GM12878 (cell line): ENCODE measurements around the gene NAV1. TPM values are rescaled to one million over a fixed set of nuclear protein-coding genes. Genes with fewer than 3 reads are reported as not detected.

Source experiments
- ATAC-seq: fragments of 200-7000 bp; cut with Tn5 transposase; 3 replicates; pipeline ENCODE4 v1.9.1; 2020; ENCODE audit warnings: mild to moderate bottlenecking, moderate library complexity
- BruUV-seq: library from RNA; stranded (reverse); fragments of 400-500 nt; replicated peaks from 2 replicates; lab custom pipeline; 2021; lab: Mats Ljungman, UMichigan
- CTCF ChIA-PET: fragments of 300-600 bp; sonication (Branson Sonifier 250); formaldehyde crosslinking; extraction: SDS; loops from one replicate; lab custom pipeline; 2021; ENCODE audit warnings: inconsistent platforms; lab: Yijun Ruan, JAX
- POLR2A ChIA-PET: fragments of 350-600 bp; formaldehyde crosslinking; extraction: SDS; loops from one replicate; lab custom pipeline; 2021; ENCODE audit warnings: inconsistent platforms; lab: Charles Lee
- RAD21 ChIA-PET: fragments of 300-600 bp; sonication (Branson Sonifier 250); formaldehyde crosslinking; loops from one replicate; lab custom pipeline; 2023; ENCODE audit warnings: antibody characterized with exemption; ENCODE audit not compliant: unreplicated experiment; lab: Charles Lee
- SMC1A ChIA-PET: fragments of 300-600 bp; sonication (Branson Sonifier 250); formaldehyde crosslinking; loops from one replicate; lab custom pipeline; 2023; ENCODE audit not compliant: unreplicated experiment, uncharacterized antibody; lab: Charles Lee
- DNase-seq: peaks from one replicate; pipeline ENCODE4 v3.0.0-alpha.2; 2011; ENCODE audit warnings: low read depth, low spot score
- FAIRE-seq: peaks from 3 replicates; lab custom pipeline; 2011; peaks lifted over from hg19 to GRCh38; lab: Jason Lieb, UNC
- H2AFZ ChIP-seq: 2 replicates; pipeline ENCODE4 v1.6.0; 2011; ENCODE audit warnings: low read depth, low read length, control low read depth; ENCODE audit not compliant: control insufficient read depth
- H3K27ac ChIP-seq: 2 replicates; pipeline ENCODE4 v1.5.1; 2011; ENCODE audit warnings: control low read depth; ENCODE audit not compliant: control insufficient read depth, insufficient read depth
- H3K27me3 ChIP-seq, 2 experiments: replicated peaks in 1 of 2; 2 replicates each; pipeline versions ENCODE4 v1.6.0 to v1.6.1; 2011; ENCODE audit warnings: low read length in 1 of 2; ENCODE audit not compliant: control insufficient read depth in 2 of 2, insufficient read depth in 2 of 2
- H3K36me3 ChIP-seq, 2 experiments: 2 replicates each; pipeline ENCODE4 v1.5.1; 2011; ENCODE audit warnings: low read length in 1 of 2; ENCODE audit not compliant: control insufficient read depth in 2 of 2, insufficient read depth in 2 of 2
- H3K4me1 ChIP-seq: 2 replicates; pipeline ENCODE4 v1.6.1; 2011; ENCODE audit warnings: mild to moderate bottlenecking, low read length, moderate library complexity, mixed read lengths; ENCODE audit not compliant: control insufficient read depth, insufficient read depth
- H3K4me2 ChIP-seq: 2 replicates; pipeline ENCODE4 v1.6.0; 2011; ENCODE audit warnings: control low read depth; ENCODE audit not compliant: control insufficient read depth, insufficient read depth
- H3K4me3 ChIP-seq: fragments of 200-600 bp; sonication (generic); 2 replicates; pipeline ENCODE4 v1.5.1; 2016
- H3K79me2 ChIP-seq: 2 replicates; pipeline ENCODE4 v1.6.0; 2011; ENCODE audit warnings: low read length; ENCODE audit not compliant: control insufficient read depth, insufficient read depth
- H3K9ac ChIP-seq: 2 replicates; pipeline ENCODE4 v1.8.0; 2011; ENCODE audit warnings: low read length, control low read depth, mixed read lengths; ENCODE audit not compliant: control insufficient read depth, insufficient read depth
- H3K9me3 ChIP-seq: replicated peaks from 3 replicates; pipeline ENCODE4 v1.5.1; 2011; ENCODE audit warnings: mild to moderate bottlenecking, low read length; ENCODE audit not compliant: control insufficient read depth, insufficient read depth
- H4K20me1 ChIP-seq: 2 replicates; pipeline ENCODE4 v1.6.0; 2011; ENCODE audit not compliant: control insufficient read depth, insufficient read depth
- ATF7 ChIP-seq: fragments of 450-650 bp; IDR thresholded peaks from 2 replicates; pipeline ENCODE4 v1.6.1; 2016; ENCODE audit warnings: low read depth, mild to moderate bottlenecking
- BHLHE40 ChIP-seq, 2 experiments: fragments of 450-650 bp in 1 of 2; IDR thresholded peaks; 2 replicates each; pipeline ENCODE4 v1.6.1; 2011 to 2017; ENCODE audit warnings: low read depth in 2 of 2, borderline replicate concordance in 1 of 2, improper control_type of control experiment in 1 of 2, low read length in 1 of 2, mild to moderate bottlenecking in 1 of 2
- ETV6 ChIP-seq, 2 experiments: fragments of 450-650 bp in 1 of 2; IDR thresholded peaks in 1 of 2; conservative IDR thresholded peaks in 1 of 2; 2 replicates each; pipeline ENCODE4 v1.6.1; 2014; ENCODE audit warnings: antibody characterized with exemption in 1 of 2, borderline replicate concordance in 1 of 2, low read depth in 1 of 2, mild to moderate bottlenecking in 1 of 2, moderate library complexity in 1 of 2
- GATAD2B ChIP-seq: fragments of 450-650 bp; conservative IDR thresholded peaks from 2 replicates; pipeline ENCODE4 v1.6.1; 2017; ENCODE audit warnings: low read depth, mild to moderate bottlenecking, moderate library complexity
- JUND ChIP-seq: IDR thresholded peaks from 2 replicates; pipeline ENCODE4 v1.6.1; 2012; ENCODE audit warnings: low read depth, mild to moderate bottlenecking, low read length, improper control_type of control experiment, moderate library complexity
- KLF5 ChIP-seq: fragments of 450-650 bp; IDR thresholded peaks from 2 replicates; pipeline ENCODE4 v1.6.1; 2014; ENCODE audit warnings: mild to moderate bottlenecking; ENCODE audit not compliant: partially characterized antibody
- MAX ChIP-seq: IDR thresholded peaks from 2 replicates; pipeline ENCODE4 v1.6.1; 2012; ENCODE audit warnings: low read depth, low read length, improper control_type of control experiment
- MLLT1 ChIP-seq: fragments of 450-650 bp; IDR thresholded peaks from 2 replicates; pipeline ENCODE4 v1.6.1; 2016; ENCODE audit warnings: mild to moderate bottlenecking
- NFYA ChIP-seq: IDR thresholded peaks from 2 replicates; pipeline ENCODE4 v1.6.1; 2011; ENCODE audit warnings: low read depth, mild to moderate bottlenecking, low read length, improper control_type of control experiment, borderline replicate concordance
- NR2C1 ChIP-seq: fragments of 450-650 bp; IDR thresholded peaks from 2 replicates; pipeline ENCODE4 v1.6.1; 2017; ENCODE audit warnings: antibody characterized with exemption, mild to moderate bottlenecking, moderate library complexity
- NR2C2 ChIP-seq: IDR thresholded peaks from 2 replicates; pipeline ENCODE4 v1.6.1; 2011; ENCODE audit warnings: borderline replicate concordance, low read depth; ENCODE audit not compliant: control insufficient read depth, insufficient read length
- PML ChIP-seq: IDR thresholded peaks from 2 replicates; pipeline ENCODE4 v1.6.1; 2012; ENCODE audit warnings: low read length, inconsistent platforms
- RELA ChIP-seq: fragments of 450-650 bp; IDR thresholded peaks from 2 replicates; pipeline ENCODE4 v1.8.0; 2014; ENCODE audit warnings: borderline replicate concordance; ENCODE audit not compliant: partially characterized antibody
- SIX5 ChIP-seq: IDR thresholded peaks from 2 replicates; pipeline ENCODE4 v1.6.1; 2011; ENCODE audit warnings: mild to moderate bottlenecking, low read depth, low read length, moderate library complexity; ENCODE audit not compliant: severe bottlenecking
- WRNIP1 ChIP-seq: IDR thresholded peaks from 2 replicates; pipeline ENCODE4 v1.6.1; 2011; ENCODE audit warnings: low read depth, low read length, improper control_type of control experiment, borderline replicate concordance
- ZNF384 ChIP-seq: IDR thresholded peaks from 2 replicates; pipeline ENCODE4 v1.6.1; 2012; ENCODE audit warnings: low read depth, mild to moderate bottlenecking, low read length, improper control_type of control experiment, borderline replicate concordance
- WGBS: methylation state at CpG from one replicate; pipeline ENCODE4 v1.1.6; 2016; ENCODE audit warnings: low lambda C conversion rate; ENCODE audit not compliant: insufficient replicate concordance, insufficient coverage; ENCODE audit errors: missing lambda C conversion rate; 5-methylcytosine and 5-hydroxymethylcytosine counted together
- in situ Hi-C: fragments of 300-500 bp; cut with MboI; formaldehyde crosslinking; loops from 9 replicates; pipeline ENCODE4 v1.14.3; 2018; ENCODE audit warnings: mixed read lengths
- intact Hi-C: fragments of 100-400 bp; cut with micrococcal nuclease; formaldehyde crosslinking; loops from one replicate; pipeline ENCODE4 v1.14.2; 2022; ENCODE audit not compliant: unreplicated experiment
- polyA plus RNA-seq, 11 experiments: library from polyadenylated mRNA; depleted of rRNA in 4 of 11; unstranded in 6 of 11; stranded (reverse) in 5 of 11; fragments of >200 nt; fragmentation: Nextera tagmentation in 4 of 11; fragmentation: Illumina TruSeq in 1 of 11; extraction: Ambion mirVana in 4 of 11; extraction: Trizol in 1 of 11; gene quantifications; 1 replicate in 1 of 11; 2 replicates in 10 of 11; pipeline versions ENCODE4 v1.2.1 to v1.2.3, GENCODE V29; 2011 to 2016; ENCODE audit warnings: inconsistent platforms in 2 of 11, missing spikeins in 2 of 11, low read depth in 1 of 11
- total RNA-seq, 4 experiments: library from RNA; depleted of rRNA in 3 of 4; stranded (reverse); fragments of >200 nt in 3 of 4; fragmentation: Illumina TruSeq in 1 of 4; extraction: Trizol in 1 of 4; gene quantifications; 2 replicates each; pipeline versions ENCODE4 v1.2.1 to v1.2.3, GENCODE V29; 2013 to 2021
- TF ChIP-seq, protein P1 (sequence below): fragments of 450-650 bp; conservative IDR thresholded peaks from 2 replicates; pipeline ENCODE4 v1.6.1; 2017; ENCODE audit warnings: mild to moderate bottlenecking, moderate library complexity

NAV1 gene
- total and polyA plus RNA-seq, 10 of the 15 experiments (the other 5 are each of a cell fraction or from before 2014, with no cell fraction given), result 0.04 to 1.3 (median 0.36) TPM

- in situ Hi-C loops, result no loop called here
- intact Hi-C loops, result no loop called here
- ChIA-PET POLR2A (no interaction called here), RAD21 (no interaction called here), CTCF (interaction anchor here (1.4 kb wide), 1 partner anchor 24 kb away, joined by 3 read pairs; no protein-coding TSS in a partner anchor), SMC1A (interaction anchor here (0.7 kb wide), 1 partner anchor 1612 kb away, joined by 3 read pairs; no protein-coding TSS in a partner anchor)
- FAIRE-seq (no peak), ATAC-seq (no peak), DNase-seq (no peak)
- H2AFZ ChIP-seq, result no peak overlapping the region
- 39% methylated on average over 3 of the region's 6 CpGs for WGBS
- H3K4me2 ChIP-seq, result no peak overlapping the region
- H3K27ac ChIP-seq, result no peak overlapping the region
- no peaks in the 10 kb centered on the region for H3K4me1 ChIP-seq
- H4K20me1 ChIP-seq, result no peaks in the 10 kb centered on the region
- H3K27me3 ChIP-seq, result peaks cover 2 to 3% of the 10 kb centered on the region in 2 experiments; a peak in 1 of 4 replicates
- H3K9ac ChIP-seq, result no peak overlapping the region
- H3K4me3 ChIP-seq, result no peak overlapping the region
- BruUV-seq, result no TSS peak
- TF ChIP-seq PML (no peak), GATAD2B (no peak), SIX5 (no peak), ETV6 (conservative IDR thresholded peaks at IDR 0.05 in 1 of 2, IDR thresholded peaks at IDR 0.05 in 1 of 2; ENCODE audit: borderline replicate concordance in 1 of 2, low read depth in 1 of 2) (no peak), KLF5 (no peak), ZNF384 (no peak), ATF7 (no peak), WRNIP1 (no peak), MAX (no peak), MLLT1 (no peak), NFYA (no peak), NR2C2 (no peak), RELA (no peak), BHLHE40 (IDR thresholded peaks at IDR 0.05; ENCODE audit: borderline replicate concordance in 1 of 2, low read depth in 2 of 2, low read length in 1 of 2) (no peak), JUND (no peak), NR2C1 (no peak)
- TF ChIP-seq, protein P1, sequence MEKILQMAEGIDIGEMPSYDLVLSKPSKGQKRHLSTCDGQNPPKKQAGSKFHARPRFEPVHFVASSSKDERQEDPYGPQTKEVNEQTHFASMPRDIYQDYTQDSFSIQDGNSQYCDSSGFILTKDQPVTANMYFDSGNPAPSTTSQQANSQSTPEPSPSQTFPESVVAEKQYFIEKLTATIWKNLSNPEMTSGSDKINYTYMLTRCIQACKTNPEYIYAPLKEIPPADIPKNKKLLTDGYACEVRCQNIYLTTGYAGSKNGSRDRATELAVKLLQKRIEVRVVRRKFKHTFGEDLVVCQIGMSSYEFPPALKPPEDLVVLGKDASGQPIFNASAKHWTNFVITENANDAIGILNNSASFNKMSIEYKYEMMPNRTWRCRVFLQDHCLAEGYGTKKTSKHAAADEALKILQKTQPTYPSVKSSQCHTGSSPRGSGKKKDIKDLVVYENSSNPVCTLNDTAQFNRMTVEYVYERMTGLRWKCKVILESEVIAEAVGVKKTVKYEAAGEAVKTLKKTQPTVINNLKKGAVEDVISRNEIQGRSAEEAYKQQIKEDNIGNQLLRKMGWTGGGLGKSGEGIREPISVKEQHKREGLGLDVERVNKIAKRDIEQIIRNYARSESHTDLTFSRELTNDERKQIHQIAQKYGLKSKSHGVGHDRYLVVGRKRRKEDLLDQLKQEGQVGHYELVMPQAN, result no peak
- no peaks in the 10 kb centered on the region for H3K9me3 ChIP-seq
- no peaks in the 10 kb centered on the region for H3K79me2 ChIP-seq
- no peaks in the 10 kb centered on the region for H3K36me3 ChIP-seq
Observed at GRCh38 chr1:201584471-201585092, 45.7 kb downstream of the NAV1 start.
